GM21529 (cell line): ENCODE data around the gene MCC.
"Not testable (repeated sequence)": the region's sequence is repeated elsewhere in the genome, so short reads cannot be mapped to it uniquely, and the experiment has no call there.

Experiments
- ATAC-seq: cut with Tn5 transposase; IDR thresholded peaks from one replicate; pipeline ENCODE4 v1.9.1; 2021; ENCODE audit not compliant: unreplicated experiment

The MCC gene

GRCh38 chr5:113090336-113091106, 397.7 kb downstream of the MCC start:
- ATAC-seq, result no peak

- ATAC-seq, result no peak
These were observed 398.5 kb downstream of the MCC start for GRCh38 chr5:113089653-113090335.

GRCh38 chr5:113087976-113088514, 400.2 kb downstream of the MCC start:
- no peak for ATAC-seq

GRCh38 chr5:113085880-113086409, 402.3 kb downstream of the MCC start:
- ATAC-seq, result no peak

GRCh38 chr5:113085084-113085414, 403.2 kb downstream of the MCC start:
- no peak for ATAC-seq

GRCh38 chr5:113084402-113085083, 403.7 kb downstream of the MCC start:
- no peak for ATAC-seq

GRCh38 chr5:113083481-113083880, 404.8 kb downstream of the MCC start:
- no peak for ATAC-seq

GRCh38 chr5:113082547-113082905, 405.7 kb downstream of the MCC start:
- no peak for ATAC-seq

GRCh38 chr5:113081881-113082546, 406.2 kb downstream of the MCC start:
- no peak for ATAC-seq

- no peak for ATAC-seq
These were observed 407.0 kb downstream of the MCC start for GRCh38 chr5:113081091-113081839.

GRCh38 chr5:113076649-113077048, 411.6 kb downstream of the MCC start:
- not testable (repeated sequence) for ATAC-seq

GRCh38 chr5:113075019-113075418, 413.2 kb downstream of the MCC start:
- no peak for ATAC-seq

- not testable (repeated sequence) for ATAC-seq
These were observed 414.6 kb downstream of the MCC start for GRCh38 chr5:113073629-113074034.

GRCh38 chr5:113071401-113071800, 416.9 kb downstream of the MCC start:
- no peak for ATAC-seq

GRCh38 chr5:113070901-113071300, 417.4 kb downstream of the MCC start:
- ATAC-seq, result no peak

GRCh38 chr5:113068559-113068958, 419.7 kb downstream of the MCC start:
- no peak for ATAC-seq

- ATAC-seq, result no peak
These were observed 420.5 kb downstream of the MCC start for GRCh38 chr5:113067635-113068344.

GRCh38 chr5:113065626-113066025, 422.6 kb downstream of the MCC start:
- no peak for ATAC-seq

- ATAC-seq, result no peak
These were observed 423.4 kb downstream of the MCC start for GRCh38 chr5:113064806-113065205.

- no peak for ATAC-seq
These were observed 424.3 kb downstream of the MCC start for GRCh38 chr5:113063927-113064326.
